ENCODE data around the gene CXCL9. TPM values are rescaled to one million over a fixed set of nuclear protein-coding genes. Genes with fewer than 3 reads are reported as not detected.
A peak's percentile ranks its signal among the peaks of the same experiment; 100 is the strongest.

The CXCL9 gene
- total RNA-seq, 2 donors from 2014 or later: not detected

GRCh38 chr4:76012388-76012801 lies 5.1 kb upstream of the CXCL9 start:
- H3K4me1 Mint-ChIP-seq: peaks cover 41% of the 10 kb centered on the region

GRCh38 chr4:76011700-76012387 lies 4.5 kb upstream of the CXCL9 start:
- H3K9ac ChIP-seq (ENCODE audit: extremely low read depth, low read length, poor library complexity, severe bottlenecking): no peak overlapping the region

More at GRCh38 chr4:76012388-76012801, 5.1 kb upstream of the CXCL9 start:
- H3K27me3 ChIP-seq (ENCODE audit: control insufficient read depth, insufficient read depth, low read length, poor library complexity, severe bottlenecking): no peaks in the 10 kb centered on the region
- Mint-ChIP-seq H3K4me3 (no peak overlapping the region), H3K27ac (peak overlapping the region; percentile 13), H3K9me3 (no peaks in the 10 kb centered on the region), H3K27me3 (ENCODE audit: insufficient read depth) (no peaks in the 10 kb centered on the region), H3K36me3 (ENCODE audit: low read depth) (no peaks in the 10 kb centered on the region)
- TF ChIP-seq CTCF (conservative IDR thresholded peaks at IDR 0.05): no peak
- peaks cover 5% of the 10 kb centered on the region for H3K4me1 ChIP-seq (ENCODE audit: control insufficient read depth, insufficient read depth, low read length)
- H3K27ac ChIP-seq (ENCODE audit: low read depth, low read length): peak overlapping the region; percentile 61
- no peaks in the 10 kb centered on the region for H3K36me3 ChIP-seq (ENCODE audit: control insufficient read depth, insufficient read depth, low read length)
- DNase-seq: no peak
- no peak overlapping the region for H3K9ac ChIP-seq (ENCODE audit: extremely low read depth, low read length, poor library complexity, severe bottlenecking)
- 22% methylated on average over 1 of the region's 1 CpG; no CpG with 5 or more reads in 1 of the 2 experiments for WGBS, 2 experiments (ENCODE audit: insufficient coverage in 1 of 2, insufficient read length in 1 of 2)
- H3K4me3 ChIP-seq (ENCODE audit: low read length): no peak overlapping the region
- H3K9me3 ChIP-seq (ENCODE audit: control insufficient read depth, low read length): no peaks in the 10 kb centered on the region

GRCh38 chr4:76011018-76011670 lies 3.8 kb upstream of the CXCL9 start:
- TF ChIP-seq CTCF (conservative IDR thresholded peaks at IDR 0.05): no peak
- H3K4me1 ChIP-seq (ENCODE audit: control insufficient read depth, insufficient read depth, low read length): no peaks in the 10 kb centered on the region
- no peak overlapping the region for H3K27ac ChIP-seq (ENCODE audit: low read depth, low read length)
- no peak overlapping the region for H3K27ac Mint-ChIP-seq
- H3K9ac ChIP-seq (ENCODE audit: extremely low read depth, low read length, poor library complexity, severe bottlenecking): no peak overlapping the region
- H3K27me3 Mint-ChIP-seq (ENCODE audit: insufficient read depth): no peaks in the 10 kb centered on the region
- H3K36me3 Mint-ChIP-seq (ENCODE audit: low read depth): no peaks in the 10 kb centered on the region
- no peak overlapping the region for H3K4me3 Mint-ChIP-seq
- no peaks in the 10 kb centered on the region for H3K27me3 ChIP-seq (ENCODE audit: control insufficient read depth, insufficient read depth, low read length, poor library complexity, severe bottlenecking)
- H3K4me3 ChIP-seq (ENCODE audit: low read length): no peak overlapping the region
- peaks cover 34% of the 10 kb centered on the region for H3K4me1 Mint-ChIP-seq
- H3K9me3 Mint-ChIP-seq: no peaks in the 10 kb centered on the region
- WGBS, 2 experiments (ENCODE audit: insufficient coverage in 1 of 2, insufficient read length in 1 of 2): 95 to 99% methylated on average over 13 to 31 of the region's 31 CpGs
- no peak for DNase-seq
- no peaks in the 10 kb centered on the region for H3K9me3 ChIP-seq (ENCODE audit: control insufficient read depth, low read length)
- no peaks in the 10 kb centered on the region for H3K36me3 ChIP-seq (ENCODE audit: control insufficient read depth, insufficient read depth, low read length)

More at GRCh38 chr4:76011700-76012387, 4.5 kb upstream of the CXCL9 start:
- no peaks in the 10 kb centered on the region for H3K27me3 Mint-ChIP-seq (ENCODE audit: insufficient read depth)
- H3K9me3 Mint-ChIP-seq: no peaks in the 10 kb centered on the region
- no peaks in the 10 kb centered on the region for H3K27me3 ChIP-seq (ENCODE audit: control insufficient read depth, insufficient read depth, low read length, poor library complexity, severe bottlenecking)
- no peak for TF ChIP-seq CTCF (conservative IDR thresholded peaks at IDR 0.05)
- DNase-seq: peak; percentile 56
- peaks cover 4% of the 10 kb centered on the region for H3K4me1 ChIP-seq (ENCODE audit: control insufficient read depth, insufficient read depth, low read length)
- 75 to 80% methylated on average over 10 to 13 of the region's 13 CpGs for WGBS, 2 experiments (ENCODE audit: insufficient coverage in 1 of 2, insufficient read length in 1 of 2)
- no peaks in the 10 kb centered on the region for H3K9me3 ChIP-seq (ENCODE audit: control insufficient read depth, low read length)
- peaks cover 41% of the 10 kb centered on the region for H3K4me1 Mint-ChIP-seq
- no peak overlapping the region for H3K4me3 Mint-ChIP-seq
- H3K36me3 ChIP-seq (ENCODE audit: control insufficient read depth, insufficient read depth, low read length): no peaks in the 10 kb centered on the region
- no peaks in the 10 kb centered on the region for H3K36me3 Mint-ChIP-seq (ENCODE audit: low read depth)
- H3K4me3 ChIP-seq (ENCODE audit: low read length): no peak overlapping the region
- H3K27ac ChIP-seq (ENCODE audit: low read depth, low read length): peak overlapping the region; percentile 61
- H3K27ac Mint-ChIP-seq: peak overlapping the region; percentile 13

Data from endodermal cell (in vitro differentiated cells).